SH-SY5Y (cell line): ENCODE results near the gene GDPD4.

Experiments
- GATA2 ChIP-seq: IDR thresholded peaks from 2 replicates; pipeline ENCODE4 v1.6.1; 2011; ENCODE audit warnings: mild to moderate bottlenecking, low read depth, low read length
- GATA3 ChIP-seq: IDR thresholded peaks from 2 replicates; pipeline ENCODE4 v1.6.1; 2011; ENCODE audit warnings: low read depth, mild to moderate bottlenecking, low read length, moderate library complexity

- TF ChIP-seq GATA2 (no peak), GATA3 (no peak)
Measured at GRCh38 chr11:77278595-77279506, 22.6 kb downstream of the GDPD4 start.
